PC-9 (cell line): ENCODE results near the gene PDE11A. TPM values are rescaled to one million over a fixed set of nuclear protein-coding genes. Genes with fewer than 3 reads are reported as not detected.

Source experiments
- BruUV-seq: library from RNA; stranded (reverse); fragments of 400-500 nt; replicated peaks from 2 replicates; lab custom pipeline; 2021; lab: Mats Ljungman, UMichigan
- CTCF ChIA-PET: fragments of 300-600 bp; sonication (Branson Sonifier 250); formaldehyde crosslinking; loops from one replicate; lab custom pipeline; 2022; ENCODE audit warnings: antibody characterized with exemption; lab: Charles Lee
- POLR2A ChIA-PET: fragments of 300-600 bp; sonication (Branson Sonifier 250); formaldehyde crosslinking; loops from one replicate; lab custom pipeline; 2022; ENCODE audit warnings: antibody characterized with exemption; ENCODE audit not compliant: unreplicated experiment; lab: Charles Lee
- DNase-seq, 2 experiments: peaks; one replicate each; pipeline versions ENCODE4 v3.0.0 to v3.0.0-alpha.2; 2015 to 2022; ENCODE audit warnings: mixed read lengths in 1 of 2
- H2AFZ ChIP-seq: fragments of 200-600 bp; sonication (generic); 2 replicates; pipeline ENCODE4 v1.8.1; 2017; ENCODE audit warnings: antibody characterized with exemption
- H3F3A ChIP-seq: fragments of 200-600 bp; sonication (generic); 2 replicates; pipeline ENCODE4 v1.8.1; 2017; ENCODE audit warnings: antibody characterized with exemption, mild to moderate bottlenecking, low read depth; ENCODE audit not compliant: insufficient read depth
- H3K27ac ChIP-seq: fragments of 200-600 bp; sonication (generic); 2 replicates; pipeline ENCODE4 v1.6.1; 2016; ENCODE audit warnings: mixed run types
- H3K27me3 ChIP-seq: fragments of 200-600 bp; sonication (generic); 2 replicates; pipeline ENCODE4 v1.6.1; 2016; ENCODE audit warnings: low read depth, mixed run types; ENCODE audit not compliant: insufficient read depth
- H3K36me3 ChIP-seq: fragments of 200-600 bp; sonication (generic); 2 replicates; pipeline ENCODE4 v1.6.1; 2016; ENCODE audit warnings: low read depth, mixed run types
- H3K4me1 ChIP-seq: fragments of 200-600 bp; sonication (generic); replicated peaks from 2 replicates; pipeline ENCODE4 v1.6.1; 2016; ENCODE audit warnings: mixed run types; ENCODE audit not compliant: insufficient read depth
- H3K4me2 ChIP-seq: fragments of 200-600 bp; sonication (generic); 2 replicates; pipeline ENCODE4 v1.6.1; 2017; ENCODE audit warnings: mixed run types
- H3K4me3 ChIP-seq: fragments of 200-600 bp; sonication (generic); 2 replicates; pipeline ENCODE4 v1.6.1; 2016; ENCODE audit warnings: mixed run types
- H3K79me2 ChIP-seq: fragments of 200-600 bp; sonication (generic); 2 replicates; pipeline ENCODE4 v1.6.1; 2017; ENCODE audit warnings: low read depth, mixed run types
- H3K9me2 ChIP-seq: fragments of 200-600 bp; sonication (generic); 2 replicates; pipeline ENCODE4 v1.8.1; 2017; ENCODE audit warnings: mild to moderate bottlenecking; ENCODE audit not compliant: insufficient read depth
- H3K9me3 ChIP-seq: fragments of 200-600 bp; sonication (generic); 2 replicates; pipeline ENCODE4 v1.8.1; 2016; ENCODE audit warnings: low read depth; ENCODE audit not compliant: insufficient read depth
- H4K20me1 ChIP-seq: fragments of 200-600 bp; sonication (generic); 2 replicates; pipeline ENCODE4 v1.8.1; 2017; ENCODE audit not compliant: insufficient read depth
- CTCF ChIP-seq: fragments of 200-600 bp; sonication (generic); conservative IDR thresholded peaks from 2 replicates; pipeline ENCODE4 v1.6.1; 2017; ENCODE audit warnings: mixed run types, antibody characterized with exemption, mild to moderate bottlenecking, moderate library complexity
- EZH2 ChIP-seq: fragments of 200-600 bp; sonication (generic); IDR thresholded peaks from 2 replicates; pipeline ENCODE4 v1.8.0; 2017; ENCODE audit warnings: antibody characterized with exemption, low read depth
- intact Hi-C: fragments of 100-400 bp; cut with micrococcal nuclease; formaldehyde crosslinking; loops from one replicate; pipeline ENCODE4 v1.10.0; 2022; ENCODE audit not compliant: unreplicated experiment
- total RNA-seq: library from RNA; stranded (reverse); gene quantifications from 2 replicates; pipeline ENCODE4 v1.2.3, GENCODE V29; 2021

The PDE11A gene
- total RNA-seq, 1 experiment from 2014 or later: 1.4 TPM

GRCh38 chr2:177881921-177882320, 190.7 kb downstream of the PDE11A start:
- H3K9me3 ChIP-seq: no peaks in the 10 kb centered on the region
- H3K36me3 ChIP-seq: no peaks in the 10 kb centered on the region
- H3K79me2 ChIP-seq: no peaks in the 10 kb centered on the region
- no peak for DNase-seq
- H3K4me1 ChIP-seq: no peaks in the 10 kb centered on the region
- H3K27ac ChIP-seq: no peak overlapping the region
- no peak overlapping the region for H3K4me2 ChIP-seq
- ChIA-PET POLR2A (no interaction called here), CTCF (no interaction called here)
- no peak for TF ChIP-seq EZH2
- TF ChIP-seq CTCF: no peak
- intact Hi-C loops: loop anchor here (1.0 kb wide), 1 partner anchor 21 kb away; no protein-coding TSS in a partner anchor
- no TSS peak for BruUV-seq
- no peak overlapping the region for H2AFZ ChIP-seq
- H3K9me2 ChIP-seq: no peaks in the 10 kb centered on the region
- H3K27me3 ChIP-seq: no peaks in the 10 kb centered on the region
- no peaks in the 10 kb centered on the region for H4K20me1 ChIP-seq
- H3K4me3 ChIP-seq: no peak overlapping the region
- H3F3A ChIP-seq: no peaks in the 10 kb centered on the region

DNA sequence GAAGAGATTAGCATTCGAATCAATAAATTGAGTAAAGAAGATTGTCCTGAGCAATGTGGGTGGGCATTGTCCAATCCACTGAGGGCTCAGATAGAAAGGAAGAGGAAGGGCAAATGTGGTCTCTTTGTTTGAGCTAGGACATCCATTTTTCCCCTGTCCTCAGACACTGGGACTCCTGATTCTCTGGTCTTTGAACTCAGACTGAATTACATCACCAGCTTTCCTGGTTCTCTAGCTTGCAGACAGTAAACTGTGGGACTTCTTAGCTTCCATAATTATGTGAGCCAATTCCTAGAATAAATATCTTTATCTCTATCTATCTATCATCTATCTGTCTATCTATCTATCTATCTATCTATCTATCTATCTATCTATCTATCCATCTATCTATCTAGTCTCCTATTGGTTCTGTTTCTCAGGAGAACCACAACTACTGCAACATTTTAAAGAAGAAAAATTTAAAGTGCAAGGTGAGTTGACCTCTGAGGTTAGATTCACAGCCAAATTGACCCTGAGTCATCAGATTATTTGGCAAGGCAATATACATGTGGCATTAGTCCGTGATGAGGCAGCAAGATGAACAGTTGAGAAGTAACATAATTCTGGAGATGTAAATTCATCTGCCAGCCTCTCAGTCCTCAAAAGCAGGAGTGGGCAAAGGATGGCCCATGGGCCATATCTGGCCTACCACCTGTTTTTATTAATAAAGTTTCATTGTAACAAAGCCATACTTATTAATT, 191.4 kb downstream of the PDE11A start:
- Histone ChIP-seq H3K9me2 (no peaks in the 10 kb centered on the region), H3K9me3 (no peaks in the 10 kb centered on the region), H3K4me3 (no peak overlapping the region), H3F3A (no peaks in the 10 kb centered on the region), H3K79me2 (no peaks in the 10 kb centered on the region), H2AFZ (no peak overlapping the region), H3K36me3 (no peaks in the 10 kb centered on the region), H3K4me1 (no peaks in the 10 kb centered on the region), H3K27me3 (no peaks in the 10 kb centered on the region), H3K4me2 (no peak overlapping the region), H4K20me1 (no peaks in the 10 kb centered on the region), H3K27ac (no peak overlapping the region)
- TF ChIP-seq EZH2: no peak
- TF ChIP-seq CTCF: no peak
- DNase-seq: no peak
- intact Hi-C loops: loop anchor here (1.0 kb wide), 1 partner anchor 20 kb away; no protein-coding TSS in a partner anchor
- BruUV-seq: no TSS peak
- POLR2A ChIA-PET: no interaction called here
- CTCF ChIA-PET: no interaction called here

- Histone ChIP-seq H3K9me3 (no peaks in the 10 kb centered on the region), H3K4me2 (no peak overlapping the region), H3K79me2 (no peaks in the 10 kb centered on the region), H3K4me1 (no peaks in the 10 kb centered on the region), H4K20me1 (no peaks in the 10 kb centered on the region), H3K27ac (no peak overlapping the region), H3K27me3 (no peaks in the 10 kb centered on the region), H3K4me3 (no peak overlapping the region), H2AFZ (no peak overlapping the region), H3K9me2 (no peaks in the 10 kb centered on the region), H3K36me3 (no peaks in the 10 kb centered on the region), H3F3A (no peaks in the 10 kb centered on the region)
- CTCF ChIA-PET: no interaction called here
- BruUV-seq: no TSS peak
- TF ChIP-seq EZH2: no peak
- TF ChIP-seq CTCF: no peak
- POLR2A ChIA-PET: no interaction called here
- DNase-seq: no peak
- intact Hi-C loops: no loop called here
Measured at GRCh38 chr2:177880285-177880684, 192.3 kb downstream of the PDE11A start.
